GM19324 (cell line): ENCODE results near the gene ZNF282.
"Not testable (repeated sequence)": the region's sequence is repeated elsewhere in the genome, so short reads cannot be mapped to it uniquely, and the experiment has no call there.

ENCODE experiments used
- ATAC-seq: cut with Tn5 transposase; IDR thresholded peaks from one replicate; pipeline ENCODE4 v1.9.1; 2021; ENCODE audit warnings: mild to moderate bottlenecking, moderate library complexity; ENCODE audit not compliant: unreplicated experiment, low FRiP score

The ZNF282 gene

DNA sequence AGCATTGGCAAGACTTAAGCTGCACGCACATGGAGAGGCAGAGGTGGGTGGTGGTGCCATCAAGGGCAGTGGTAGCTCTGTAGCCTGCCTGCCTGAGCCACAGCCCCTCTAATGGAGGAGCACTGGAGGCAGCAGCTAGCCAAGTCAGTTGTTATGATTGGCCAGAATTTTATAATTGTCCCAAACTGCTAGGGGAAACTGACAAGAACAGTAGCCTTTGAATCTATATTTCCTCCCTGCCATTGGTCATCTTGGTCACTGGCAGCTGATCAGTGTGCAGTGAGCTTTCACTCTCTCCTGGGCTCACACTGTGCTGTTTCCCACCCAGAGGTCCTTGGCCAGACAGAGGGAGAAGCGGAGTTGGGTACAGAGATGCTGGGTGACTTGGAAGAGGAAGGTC, 57.0 kb downstream of the ZNF282 start:
- no peak for ATAC-seq

DNA sequence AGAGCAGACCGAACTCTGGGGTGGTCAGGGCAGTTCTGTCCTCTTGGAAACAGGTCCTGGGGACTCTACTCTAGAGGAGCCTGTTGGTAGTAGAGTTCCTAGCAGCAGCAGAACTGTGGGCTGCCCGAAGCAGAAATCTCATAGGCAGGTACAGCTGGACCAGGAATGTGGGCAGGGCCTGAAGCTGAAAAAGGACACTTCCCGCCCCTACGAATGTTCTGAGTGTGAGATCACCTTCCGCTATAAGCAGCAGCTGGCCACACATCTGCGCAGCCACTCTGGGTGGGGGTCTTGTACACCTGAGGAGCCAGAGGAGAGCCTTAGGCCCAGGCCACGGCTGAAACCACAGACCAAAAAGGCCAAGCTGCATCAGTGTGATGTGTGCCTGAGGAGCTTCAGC, 58.3 kb downstream of the ZNF282 start:
- no peak for ATAC-seq

DNA sequence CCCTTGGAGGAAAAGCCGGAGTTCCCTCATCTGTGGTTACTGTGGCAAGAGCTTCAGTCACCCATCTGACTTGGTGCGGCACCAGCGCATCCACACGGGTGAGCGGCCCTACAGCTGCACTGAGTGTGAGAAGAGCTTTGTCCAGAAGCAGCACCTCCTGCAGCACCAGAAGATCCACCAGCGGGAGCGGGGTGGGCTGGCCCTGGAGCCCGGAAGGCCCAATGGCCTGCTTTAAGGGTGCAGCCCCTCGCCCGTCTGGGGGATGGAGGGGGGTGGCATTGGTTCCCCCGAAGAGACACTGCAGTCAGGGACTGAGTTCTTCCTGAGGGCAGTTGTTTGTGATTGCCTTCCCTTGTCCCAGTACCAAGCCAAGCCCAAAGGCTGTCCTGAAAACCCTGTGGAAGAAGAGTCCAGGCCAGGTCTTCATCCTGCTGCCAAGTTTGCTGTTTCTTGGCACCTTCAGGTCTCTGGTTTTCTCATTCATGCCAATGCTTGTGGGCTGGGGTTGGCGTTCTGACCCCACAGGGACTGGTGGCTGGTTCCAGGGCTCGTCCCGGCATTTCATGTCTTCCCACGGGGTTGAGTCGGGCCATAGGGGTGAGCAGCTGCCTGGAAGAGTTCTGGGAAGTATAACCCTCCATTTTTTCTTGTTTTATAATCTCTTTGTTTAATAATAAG, 59.0 kb downstream of the ZNF282 start:
- ATAC-seq, result no peak

GRCh38 chr7:149255174-149255573, 59.8 kb downstream of the ZNF282 start:
- ATAC-seq, result no peak

- ATAC-seq, result no peak
Observed at GRCh38 chr7:149256568-149256967, 61.2 kb downstream of the ZNF282 start.

DNA sequence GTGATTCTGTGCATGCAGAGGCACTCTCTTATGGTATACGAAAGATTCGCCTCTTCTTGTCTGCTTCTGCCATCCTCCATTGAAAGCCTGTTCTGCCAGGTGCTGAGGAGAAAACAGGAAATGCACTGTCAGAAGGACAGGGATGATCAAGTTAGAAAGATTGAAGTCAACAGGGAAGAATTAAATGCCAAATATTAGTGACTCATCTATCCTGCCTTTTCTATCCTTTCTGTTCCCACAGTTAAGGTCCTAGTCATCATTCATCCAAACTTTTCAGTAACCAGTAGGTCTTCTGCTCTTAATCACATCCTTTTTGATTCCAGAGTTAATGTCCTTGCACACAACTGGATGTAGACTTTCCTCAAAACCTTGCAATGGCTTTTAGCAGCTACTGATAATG, 61.8 kb downstream of the ZNF282 start:
- no peak for ATAC-seq

DNA sequence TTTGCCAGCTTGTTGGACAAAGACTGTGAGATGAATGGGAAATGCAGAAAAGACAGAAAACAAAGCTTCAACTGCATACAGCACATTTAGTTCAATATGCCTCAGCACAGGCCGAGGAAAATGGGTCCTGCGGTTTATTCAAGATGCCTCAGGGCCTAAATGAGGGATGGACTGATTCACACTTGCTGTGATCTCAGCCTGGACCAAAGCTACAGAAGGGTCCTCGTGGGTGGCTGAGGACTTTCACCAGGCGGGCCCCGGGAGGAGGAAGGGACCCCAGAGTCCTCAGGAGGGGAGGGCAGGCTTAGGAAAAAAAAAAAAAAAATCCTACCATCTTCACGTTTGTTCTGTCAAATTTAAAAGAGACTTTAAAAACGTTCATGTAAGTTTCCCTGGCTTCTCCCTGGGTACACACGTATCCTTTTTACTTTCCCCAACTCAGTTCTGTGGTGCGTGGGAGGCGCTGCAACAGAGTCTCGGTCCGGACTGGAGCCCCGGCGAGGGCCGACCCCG, 66.0 kb downstream of the ZNF282 start:
- no peak for ATAC-seq

GRCh38 chr7:149261829-149262617, 66.7 kb downstream of the ZNF282 start, which contains the start of gene ZNF783:
TSS of gene ZNF783 (plus strand) at chr7:149262196. CDS start at chr7:149262334, 138 bp downstream.
- ATAC-seq, result peak; percentile 83

- ATAC-seq, result no peak
Observed at GRCh38 chr7:149266451-149266850, 71.1 kb downstream of the ZNF282 start.

- no peak for ATAC-seq
Observed at GRCh38 chr7:149267733-149268132, 72.4 kb downstream of the ZNF282 start.

- ATAC-seq, result not testable (repeated sequence)
Observed at GRCh38 chr7:149274424-149274823, 79.1 kb downstream of the ZNF282 start.
